HepG2 (cell line): ENCODE results near the gene PRKAG1.

Experiments used
- POLR2AphosphoS5 ChIP-seq: IDR thresholded peaks from 2 replicates; pipeline ENCODE4 v1.6.1; 2012; ENCODE audit warnings: low read depth, low read length
- SMAD3 ChIP-seq: sonication (generic); formaldehyde crosslinking; IDR thresholded peaks from 2 replicates; pipeline ENCODE4 v1.4.0; 2020; ENCODE audit warnings: missing genetic modification reagents
- ZSCAN20 ChIP-seq: sonication (generic); formaldehyde crosslinking; IDR thresholded peaks from 2 replicates; pipeline ENCODE4 v1.4.0; 2020; ENCODE audit warnings: missing genetic modification reagents, mild to moderate bottlenecking, borderline replicate concordance

DNA sequence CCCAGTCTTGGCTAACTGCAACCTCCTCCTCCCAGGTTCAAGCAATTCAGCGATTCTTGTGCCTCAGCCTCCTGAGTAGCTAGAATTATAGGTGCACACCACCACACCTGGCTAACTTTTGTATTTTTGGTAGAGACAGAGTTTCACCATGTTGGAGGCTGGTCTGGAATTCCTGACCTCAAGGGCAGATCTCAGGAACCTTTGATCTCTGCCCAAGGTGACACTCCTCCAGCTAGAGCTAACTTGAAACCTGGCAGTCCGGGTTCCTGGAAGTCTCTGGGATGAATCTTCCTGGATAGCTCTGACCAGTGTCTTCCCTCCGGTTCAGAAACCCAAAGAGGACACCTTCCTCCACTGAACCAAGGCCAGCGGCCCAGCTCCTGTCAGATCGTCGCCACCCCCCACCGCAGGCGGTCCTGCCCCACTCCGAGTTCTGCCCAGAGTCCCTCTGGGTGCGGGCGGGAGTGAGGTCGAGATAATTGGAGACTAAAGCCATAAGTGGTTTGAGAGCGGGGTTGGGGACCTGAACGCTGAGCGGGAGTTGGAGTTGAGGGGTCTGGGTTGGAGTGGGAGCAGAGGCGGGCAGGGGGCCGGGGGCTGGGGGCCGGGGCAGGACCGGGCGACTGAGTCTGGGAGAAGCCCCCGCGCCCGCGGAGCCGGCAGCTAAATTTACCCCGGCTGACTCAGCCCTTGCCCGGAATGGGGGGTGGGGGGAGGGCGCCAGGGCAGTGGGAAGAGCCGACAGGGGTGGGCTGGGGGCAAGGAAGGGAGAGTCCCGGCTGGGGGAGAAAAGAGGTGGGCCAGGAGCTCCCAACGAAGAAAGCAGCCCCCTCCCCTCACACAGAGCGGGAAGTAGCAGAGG, 24.1 kb downstream of the PRKAG1 start:
- no peak for TF ChIP-seq ZSCAN20 (CRISPR knock-in tag)
- no peak for TF ChIP-seq SMAD3 (CRISPR knock-in tag)
- TF ChIP-seq POLR2AphosphoS5 = no peak
